ENCODE results near the gene CSN3.
"Not testable (repeated sequence)": the region's sequence is repeated elsewhere in the genome, so short reads cannot be mapped to it uniquely, and the experiment has no call there.

CSN3 gene

DNA sequence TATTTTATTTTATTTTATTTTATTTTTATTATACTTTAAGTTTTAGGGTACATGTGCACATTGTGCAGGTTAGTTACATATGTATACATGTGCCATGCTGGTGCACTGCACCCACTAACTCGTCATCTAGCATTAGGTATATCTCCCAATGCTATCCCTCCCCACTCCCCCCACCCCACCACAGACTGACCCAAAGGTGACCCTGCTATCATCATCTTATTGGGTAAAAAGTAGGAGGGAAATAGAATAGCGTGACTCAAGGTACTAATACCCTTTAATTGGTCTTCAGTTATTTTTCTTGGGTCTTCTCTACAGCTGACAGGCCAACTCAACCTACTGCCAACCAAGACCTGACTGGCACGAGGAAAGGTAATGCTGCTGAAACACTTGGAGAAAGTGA, at the start of gene CSN3:
Gene CSN3, plus strand, starts transcription at position 301 of the 400 bp plus-strand sequence. CDS start 2,223 bp downstream, outside the sequence.
- H4K20me1 ChIP-seq, H3K9ac ChIP-seq, H3K27ac ChIP-seq, H3K9me3 ChIP-seq, H3K36me3 ChIP-seq, H3K27me3 ChIP-seq, H3K4me3 ChIP-seq, H3K4me2 ChIP-seq, H3K4me1 ChIP-seq: not testable (repeated sequence)

DNA sequence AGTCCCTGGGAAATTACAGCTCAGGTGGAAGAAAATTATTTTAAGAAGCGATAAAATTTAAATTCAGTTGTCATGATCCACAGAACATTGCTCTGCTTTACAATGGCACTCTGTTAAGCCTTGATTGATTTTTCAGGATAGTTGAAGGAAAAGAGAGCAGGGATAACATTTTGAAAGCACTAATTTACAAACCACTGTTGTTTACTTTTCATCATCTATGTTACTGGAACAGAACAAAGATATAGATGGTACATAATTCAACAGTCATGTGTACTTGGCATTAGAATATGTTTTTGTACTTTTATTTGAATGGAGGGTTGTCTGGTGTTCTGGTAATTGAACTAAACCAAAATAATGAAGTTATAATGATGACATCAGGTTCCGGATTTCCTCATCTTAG, 49.5 kb upstream of the CSN3 start:
- Histone ChIP-seq H3K4me3 (no peak overlapping the region), H3K9me3 (no peaks in the 10 kb centered on the region), H3K9ac (no peak overlapping the region), H3K4me2 (no peak overlapping the region), H3K36me3 (no peaks in the 10 kb centered on the region), H4K20me1 (no peaks in the 10 kb centered on the region), H3K27ac (no peak overlapping the region), H3K4me1 (no peaks in the 10 kb centered on the region), H3K27me3 (no peaks in the 10 kb centered on the region)
- TF ChIP-seq Cebpa-rat (IDR thresholded peaks at IDR 0.05), result no peak

- Histone ChIP-seq H4K20me1 (no peaks in the 10 kb centered on the region), H3K4me1 (no peaks in the 10 kb centered on the region), H3K9ac (no peak within 1 kb of the TSS), H3K27me3 (no peaks in the 10 kb centered on the region), H3K4me2 (no peak within 1 kb of the TSS), H3K9me3 (no peaks in the 10 kb centered on the region), H3K4me3 (no peak within 1 kb of the TSS), H3K27ac (no peak within 1 kb of the TSS), H3K36me3 (no peaks in the 10 kb centered on the region)
- TF ChIP-seq Cebpa-rat (IDR thresholded peaks at IDR 0.05), result no peak
Measured at GRCh38 chr4:70195425-70195824, 47.0 kb upstream of the CSN3 start, which contains the start of gene ODAM. TSS of gene ODAM (plus strand) at chr4:70195725. CDS start at chr4:70196544, 819 bp downstream.

GRCh38 chr4:70196857-70197256, 45.5 kb upstream of the CSN3 start:
- Histone ChIP-seq H3K27me3 (no peaks in the 10 kb centered on the region), H3K4me3 (no peak overlapping the region), H3K9ac (no peak overlapping the region), H3K36me3 (no peaks in the 10 kb centered on the region), H3K4me1 (no peaks in the 10 kb centered on the region), H3K27ac (no peak overlapping the region), H3K4me2 (no peak overlapping the region), H3K9me3 (no peaks in the 10 kb centered on the region), H4K20me1 (no peaks in the 10 kb centered on the region)
- TF ChIP-seq Cebpa-rat (IDR thresholded peaks at IDR 0.05), result no peak

GRCh38 chr4:70197842-70198241, 44.6 kb upstream of the CSN3 start:
- Histone ChIP-seq H3K36me3 (no peaks in the 10 kb centered on the region), H3K27me3 (no peaks in the 10 kb centered on the region), H4K20me1 (no peaks in the 10 kb centered on the region), H3K4me3 (no peak overlapping the region), H3K4me2 (no peak overlapping the region), H3K9me3 (no peaks in the 10 kb centered on the region), H3K9ac (no peak overlapping the region), H3K4me1 (no peaks in the 10 kb centered on the region), H3K27ac (no peak overlapping the region)
- TF ChIP-seq Cebpa-rat (IDR thresholded peaks at IDR 0.05), result no peak

DNA sequence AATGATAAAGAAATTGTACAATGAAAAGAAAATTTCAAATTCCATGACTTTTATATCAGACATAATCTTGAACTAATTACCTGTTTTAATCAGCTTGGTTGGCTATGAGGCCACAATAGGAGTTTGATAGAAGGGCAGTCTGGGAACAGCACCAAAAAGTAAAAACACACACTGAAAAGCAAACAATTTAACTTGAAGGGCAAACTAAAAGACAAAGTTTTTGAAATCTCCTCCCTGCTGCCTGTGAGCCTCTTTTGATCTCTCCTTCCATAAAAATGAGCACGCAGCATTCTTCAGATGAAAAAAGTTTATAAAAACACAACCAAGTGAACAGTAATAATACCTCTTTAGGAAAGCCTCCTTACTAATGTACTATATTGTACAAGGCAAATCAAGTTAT, 38.8 kb upstream of the CSN3 start:
- Histone ChIP-seq H3K27ac (no peak overlapping the region), H3K36me3 (no peaks in the 10 kb centered on the region), H3K27me3 (no peaks in the 10 kb centered on the region), H3K9me3 (no peaks in the 10 kb centered on the region), H4K20me1 (no peaks in the 10 kb centered on the region), H3K4me3 (no peak overlapping the region), H3K9ac (no peak overlapping the region), H3K4me1 (no peaks in the 10 kb centered on the region), H3K4me2 (no peak overlapping the region)
- no peak for TF ChIP-seq Cebpa-rat (IDR thresholded peaks at IDR 0.05)

DNA sequence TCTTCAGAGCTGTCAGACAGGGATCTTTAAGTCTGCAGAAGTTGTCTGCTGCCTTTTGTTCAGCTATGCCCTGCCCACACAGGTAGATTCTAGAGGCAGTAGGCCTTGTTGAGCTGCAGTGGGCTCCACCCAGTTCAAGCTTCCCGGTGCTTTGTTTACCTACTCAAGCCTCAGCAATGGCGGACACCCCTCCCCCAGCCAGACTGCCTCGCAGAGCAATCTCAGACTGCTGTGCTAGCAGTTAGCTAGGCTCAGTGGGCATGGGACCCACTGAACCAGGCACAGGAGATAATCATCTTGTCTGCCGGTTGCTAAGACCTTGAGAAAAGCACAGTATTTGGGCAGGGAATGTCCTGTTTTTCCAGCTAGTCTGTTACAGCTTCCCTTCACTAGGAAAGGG, 29.6 kb upstream of the CSN3 start:
- H3K4me3 ChIP-seq, H3K4me1 ChIP-seq, H4K20me1 ChIP-seq, H3K36me3 ChIP-seq, H3K9ac ChIP-seq, H3K4me2 ChIP-seq, H3K9me3 ChIP-seq, H3K27me3 ChIP-seq, H3K27ac ChIP-seq: not testable (repeated sequence)

DNA sequence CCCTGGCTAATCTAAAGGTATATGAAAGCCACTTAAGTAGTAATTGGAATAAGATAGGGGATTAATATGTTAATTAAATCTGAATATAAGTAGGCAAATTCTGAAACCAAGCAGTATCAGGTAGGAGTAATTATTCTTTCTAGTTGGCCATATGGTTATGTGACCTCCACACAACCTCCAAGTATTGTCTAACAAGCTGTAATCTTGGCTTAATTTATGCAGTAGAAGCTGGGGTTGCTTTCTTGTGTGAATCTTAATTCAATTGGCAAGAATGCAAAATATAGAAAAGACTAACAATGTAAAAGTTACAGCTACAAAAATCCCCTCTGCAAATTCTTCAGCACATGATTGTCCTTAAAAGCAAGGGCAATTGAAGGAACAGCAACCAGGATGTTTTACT, 26.3 kb upstream of the CSN3 start:
- H3K27ac ChIP-seq, H4K20me1 ChIP-seq, H3K36me3 ChIP-seq, H3K27me3 ChIP-seq, H3K4me1 ChIP-seq, H3K4me3 ChIP-seq, H3K9me3 ChIP-seq, H3K4me2 ChIP-seq, H3K9ac ChIP-seq: not testable (repeated sequence)

GRCh38 chr4:70216550-70216949, 25.8 kb upstream of the CSN3 start:
- not testable (repeated sequence) for H3K4me1 ChIP-seq, H3K4me3 ChIP-seq, H3K9me3 ChIP-seq, H3K36me3 ChIP-seq, H3K4me2 ChIP-seq, H3K9ac ChIP-seq, H3K27ac ChIP-seq, H4K20me1 ChIP-seq, H3K27me3 ChIP-seq

GRCh38 chr4:70221389-70221788, 21.0 kb upstream of the CSN3 start:
- H3K4me3 ChIP-seq, H3K9ac ChIP-seq, H4K20me1 ChIP-seq, H3K4me1 ChIP-seq, H3K27ac ChIP-seq, H3K36me3 ChIP-seq, H3K9me3 ChIP-seq, H3K27me3 ChIP-seq, H3K4me2 ChIP-seq: not testable (repeated sequence)

DNA sequence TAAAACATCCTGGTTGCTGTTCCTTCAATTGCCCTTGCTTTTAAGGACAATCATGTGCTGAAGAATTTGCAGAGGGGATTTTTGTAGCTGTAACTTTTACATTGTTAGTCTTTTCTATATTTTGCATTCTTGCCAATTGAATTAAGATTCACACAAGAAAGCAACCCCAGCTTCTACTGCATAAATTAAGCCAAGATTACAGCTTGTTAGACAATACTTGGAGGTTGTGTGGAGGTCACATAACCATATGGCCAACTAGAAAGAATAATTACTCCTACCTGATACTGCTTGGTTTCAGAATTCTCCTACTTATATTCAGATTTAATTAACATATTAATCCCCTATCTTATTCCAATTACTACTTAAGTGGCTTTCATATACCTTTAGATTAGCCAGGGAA, 20.6 kb upstream of the CSN3 start:
- H3K27me3 ChIP-seq, H3K36me3 ChIP-seq, H3K9ac ChIP-seq, H3K4me1 ChIP-seq, H3K4me2 ChIP-seq, H3K4me3 ChIP-seq, H3K9me3 ChIP-seq, H3K27ac ChIP-seq, H4K20me1 ChIP-seq: not testable (repeated sequence)

GRCh38 chr4:70225824-70226223, 16.6 kb upstream of the CSN3 start, which contains the start of gene FDCSP:
TSS of gene FDCSP (plus strand) at chr4:70226124. CDS start at chr4:70231195, 5,071 bp downstream.
- H3K27ac ChIP-seq, result no peak within 1 kb of the TSS
- H4K20me1 ChIP-seq, result no peaks in the 10 kb centered on the region
- H3K27me3 ChIP-seq, result no peaks in the 10 kb centered on the region
- no peak within 1 kb of the TSS for H3K4me3 ChIP-seq
- no peak for TF ChIP-seq Cebpa-rat (IDR thresholded peaks at IDR 0.05)
- no peaks in the 10 kb centered on the region for H3K4me1 ChIP-seq
- H3K4me2 ChIP-seq, result no peak within 1 kb of the TSS
- no peak within 1 kb of the TSS for H3K9ac ChIP-seq
- H3K36me3 ChIP-seq, result no peaks in the 10 kb centered on the region
- no peaks in the 10 kb centered on the region for H3K9me3 ChIP-seq

Measured in BLaER1 (cell line).